Kidney epithelial cell (primary cell): Measurements from ENCODE around the gene CTIF. TPM values are rescaled to one million over a fixed set of nuclear protein-coding genes. Genes with fewer than 3 reads are reported as not detected.

Source experiments
- DNase-seq: peaks from one replicate; pipeline ENCODE4 v3.0.0-alpha.2; 2010; ENCODE audit warnings: low read depth
- H3K27me3 ChIP-seq: 2 replicates; pipeline ENCODE4 v1.6.0; 2011; ENCODE audit warnings: low read length; ENCODE audit not compliant: control insufficient read depth, insufficient read depth
- H3K36me3 ChIP-seq: 2 replicates; pipeline ENCODE4 v1.5.1; 2011; ENCODE audit warnings: low read length; ENCODE audit not compliant: control insufficient read depth, insufficient read depth
- H3K4me3 ChIP-seq: 2 replicates; pipeline ENCODE4 v1.5.1; 2011; ENCODE audit warnings: low read depth, mild to moderate bottlenecking, control low read depth, low read length
- total RNA-seq: library from RNA; depleted of rRNA; stranded (reverse); fragments of >200 nt; gene quantifications from 2 replicates; pipeline ENCODE4 v1.2.3, GENCODE V29; 2015
- TF ChIP-seq, protein P1 (sequence below): IDR thresholded peaks from 2 replicates; pipeline ENCODE4 v1.5.1; 2011; ENCODE audit warnings: mild to moderate bottlenecking, moderate library complexity, low read length, control low read depth, inconsistent platforms; ENCODE audit not compliant: insufficient read depth, poor library complexity, severe bottlenecking

CTIF gene
- total RNA-seq, 1 donor from 2014 or later = 24.3 TPM

DNA sequence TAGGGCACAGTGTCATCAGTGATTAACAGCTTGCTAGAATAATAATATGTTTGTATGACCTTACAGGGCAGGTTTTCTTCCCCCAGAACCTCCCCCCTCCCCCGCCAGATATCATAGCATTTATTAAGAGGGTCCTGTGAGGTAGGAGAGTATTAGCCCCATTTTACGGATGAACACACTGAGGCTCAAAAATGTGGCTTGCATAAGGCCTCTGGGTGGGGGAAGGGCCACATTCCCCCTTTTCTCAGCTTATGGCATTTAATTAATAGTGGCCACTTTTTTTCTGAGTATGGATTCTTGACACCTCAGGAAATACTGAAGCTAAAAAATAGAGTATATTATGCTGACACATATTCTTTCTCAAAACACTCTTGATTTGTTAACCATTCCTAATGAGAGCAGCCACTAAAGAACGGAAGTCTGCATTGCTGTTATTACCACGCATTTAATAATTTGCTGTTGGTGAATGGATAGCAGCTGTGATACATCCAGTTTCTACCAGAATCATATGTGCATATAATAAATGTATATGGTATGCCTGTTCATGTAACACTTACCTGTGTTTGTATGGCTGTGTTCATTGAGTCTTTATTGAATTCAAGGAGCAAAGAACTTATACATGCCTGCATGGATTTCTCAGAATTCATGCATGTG is 3.0 kb downstream of the CTIF start:
- TF ChIP-seq, protein P1, sequence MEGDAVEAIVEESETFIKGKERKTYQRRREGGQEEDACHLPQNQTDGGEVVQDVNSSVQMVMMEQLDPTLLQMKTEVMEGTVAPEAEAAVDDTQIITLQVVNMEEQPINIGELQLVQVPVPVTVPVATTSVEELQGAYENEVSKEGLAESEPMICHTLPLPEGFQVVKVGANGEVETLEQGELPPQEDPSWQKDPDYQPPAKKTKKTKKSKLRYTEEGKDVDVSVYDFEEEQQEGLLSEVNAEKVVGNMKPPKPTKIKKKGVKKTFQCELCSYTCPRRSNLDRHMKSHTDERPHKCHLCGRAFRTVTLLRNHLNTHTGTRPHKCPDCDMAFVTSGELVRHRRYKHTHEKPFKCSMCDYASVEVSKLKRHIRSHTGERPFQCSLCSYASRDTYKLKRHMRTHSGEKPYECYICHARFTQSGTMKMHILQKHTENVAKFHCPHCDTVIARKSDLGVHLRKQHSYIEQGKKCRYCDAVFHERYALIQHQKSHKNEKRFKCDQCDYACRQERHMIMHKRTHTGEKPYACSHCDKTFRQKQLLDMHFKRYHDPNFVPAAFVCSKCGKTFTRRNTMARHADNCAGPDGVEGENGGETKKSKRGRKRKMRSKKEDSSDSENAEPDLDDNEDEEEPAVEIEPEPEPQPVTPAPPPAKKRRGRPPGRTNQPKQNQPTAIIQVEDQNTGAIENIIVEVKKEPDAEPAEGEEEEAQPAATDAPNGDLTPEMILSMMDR = no peak
- DNase-seq = no peak
- H3K36me3 ChIP-seq = no peaks in the 10 kb centered on the region
- H3K4me3 ChIP-seq = peak overlapping the region; percentile 85
- H3K27me3 ChIP-seq = no peaks in the 10 kb centered on the region

DNA sequence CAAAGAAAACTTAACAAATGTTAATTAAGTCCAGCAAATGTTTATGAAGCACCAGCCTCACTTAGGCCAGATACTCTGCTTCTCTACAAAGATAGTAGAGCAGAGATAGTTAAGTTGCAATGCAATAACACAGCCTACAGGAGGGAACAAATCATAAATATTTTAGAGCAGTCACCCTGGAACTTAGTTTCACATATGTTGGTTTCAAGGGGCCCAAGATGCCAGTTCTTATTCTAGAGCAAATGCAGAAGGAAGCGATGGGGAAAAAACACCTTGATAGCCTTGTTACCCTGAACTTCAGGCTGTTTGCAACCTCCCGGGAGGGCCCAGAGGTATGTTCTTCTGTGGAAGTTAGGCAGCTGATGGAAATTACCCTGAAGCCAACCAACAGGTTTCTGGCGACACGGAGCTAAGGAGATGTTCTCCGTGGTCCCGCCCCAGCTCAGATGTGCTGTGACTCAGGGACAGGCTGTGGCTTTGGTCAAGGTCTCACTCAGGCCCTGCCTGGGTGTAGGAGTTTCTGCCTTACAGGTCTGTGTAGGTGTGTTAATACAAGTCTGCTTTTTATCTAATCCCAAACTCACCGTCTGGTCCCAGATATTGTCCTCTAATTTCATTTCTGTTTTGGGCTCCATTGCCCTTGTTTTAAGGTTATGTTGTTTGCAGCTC is 3.8 kb downstream of the CTIF start:
- Histone ChIP-seq H3K36me3 (no peaks in the 10 kb centered on the region), H3K27me3 (no peaks in the 10 kb centered on the region)
- no peak for DNase-seq

DNA sequence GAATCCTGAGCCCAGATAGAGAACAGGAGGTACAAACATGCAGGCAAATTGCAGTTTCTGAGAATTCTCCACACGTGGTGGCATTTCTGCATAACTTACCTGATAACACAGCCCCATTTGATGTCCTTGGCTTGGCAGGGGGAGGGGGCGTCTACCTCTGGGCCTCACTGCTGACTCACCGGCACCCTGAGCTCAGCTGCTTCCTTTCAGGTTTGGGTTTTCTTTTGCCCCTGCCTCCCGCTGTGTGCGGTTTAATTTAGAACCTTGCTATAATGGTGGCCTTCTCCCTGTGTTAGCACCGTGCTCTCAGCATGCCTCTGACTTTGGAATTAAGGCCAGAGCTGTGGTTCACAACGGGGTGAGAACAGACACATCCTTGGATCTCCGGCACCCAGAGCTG is 4.4 kb downstream of the CTIF start:
- TF ChIP-seq, protein P1 = no peak

More for the DNA sequence above, 3.8 kb downstream of the CTIF start:
- no peak overlapping the region for H3K4me3 ChIP-seq
- TF ChIP-seq, protein P1 = no peak

DNA sequence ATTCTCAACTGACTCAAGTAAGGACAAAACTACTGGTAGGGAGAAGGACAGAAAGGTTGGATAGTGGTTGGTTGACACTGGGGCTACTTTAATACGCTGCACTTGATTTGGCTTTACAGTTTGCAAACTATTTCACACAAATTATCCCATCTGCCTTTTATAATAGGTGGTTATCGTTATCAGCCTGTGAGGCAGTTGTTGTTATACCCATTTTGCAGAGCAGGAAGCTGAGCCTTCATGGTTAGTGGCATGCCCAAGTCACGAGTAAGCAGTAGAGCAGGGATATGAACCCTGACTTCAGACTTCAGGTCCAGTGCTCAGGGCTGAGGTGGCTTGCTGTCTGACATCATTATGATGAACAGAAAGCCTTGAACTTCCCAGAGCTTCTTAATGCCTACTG is 5.3 kb downstream of the CTIF start:
- H3K27me3 ChIP-seq = no peaks in the 10 kb centered on the region
- no peak for DNase-seq
- H3K36me3 ChIP-seq = no peaks in the 10 kb centered on the region
- TF ChIP-seq, protein P1 = no peak
- H3K4me3 ChIP-seq = no peak overlapping the region

More for the DNA sequence above, 4.4 kb downstream of the CTIF start:
- Histone ChIP-seq H3K27me3 (no peaks in the 10 kb centered on the region), H3K36me3 (no peaks in the 10 kb centered on the region), H3K4me3 (no peak overlapping the region)
- DNase-seq = no peak

DNA sequence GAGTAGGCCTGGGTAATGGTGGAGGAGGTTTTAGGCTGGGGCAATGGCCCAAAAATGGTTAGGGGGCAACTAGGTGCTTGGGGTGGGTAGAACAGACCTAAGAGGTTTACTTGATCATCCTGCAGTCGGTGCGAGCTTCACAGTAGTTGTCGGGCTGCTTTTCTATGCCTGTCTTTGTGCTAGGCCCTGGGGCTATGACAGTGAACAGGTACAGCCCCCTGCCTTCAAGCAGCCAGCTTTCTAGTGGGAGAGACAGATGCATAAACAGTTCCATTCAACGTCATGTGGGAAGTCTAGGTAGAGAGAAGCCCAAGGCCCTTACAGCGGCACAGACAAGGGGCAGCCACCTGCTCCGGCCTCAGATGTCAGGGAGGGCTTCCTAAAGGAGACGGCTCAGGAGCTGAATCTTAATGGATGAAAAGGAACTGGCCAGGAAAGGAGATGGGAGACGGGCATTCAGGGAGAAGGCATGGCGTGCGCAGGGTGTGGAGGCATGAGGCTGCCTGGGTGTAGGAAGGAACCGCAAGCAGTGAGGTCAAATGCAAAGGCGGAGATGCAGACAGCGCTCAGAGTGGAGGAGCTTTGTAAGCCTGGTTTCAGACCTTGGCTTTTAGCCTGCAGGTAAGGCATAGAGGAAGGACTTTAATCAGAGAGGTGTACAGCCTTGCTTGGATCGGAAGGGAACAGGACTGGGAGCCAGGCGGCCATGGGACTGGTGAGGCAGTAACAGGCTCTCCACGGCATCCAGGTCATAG is 6.0 kb downstream of the CTIF start:
- H3K36me3 ChIP-seq = no peaks in the 10 kb centered on the region
- no peak for DNase-seq
- no peaks in the 10 kb centered on the region for H3K27me3 ChIP-seq
- TF ChIP-seq, protein P1 = no peak
- no peak overlapping the region for H3K4me3 ChIP-seq
